AG04449 (cell line): ENCODE measurements around the gene SIRT6.
"Not testable (repeated sequence)": the region's sequence is repeated elsewhere in the genome, so short reads cannot be mapped to it uniquely, and the experiment has no call there.

ENCODE experiments used
- CTCF ChIA-PET: fragments of 350-600 bp; formaldehyde crosslinking; extraction: SDS; loops from one replicate; lab custom pipeline; 2021; ENCODE audit warnings: antibody characterized with exemption; lab: Yijun Ruan, JAX
- POLR2A ChIA-PET: fragments of 400-600, 350-600 bp; formaldehyde crosslinking; extraction: SDS; loops from one replicate; lab custom pipeline; 2020; ENCODE audit warnings: antibody characterized with exemption, inconsistent platforms; lab: Yijun Ruan, JAX
- DNase-seq: peaks from one replicate; pipeline ENCODE4 v3.0.0-alpha.2; 2010; ENCODE audit warnings: low read depth, low spot score
- H3K4me3 ChIP-seq: 2 replicates; pipeline ENCODE4 v1.5.1; 2011; ENCODE audit warnings: low read depth, mild to moderate bottlenecking, control low read depth, low read length
- TF ChIP-seq, protein P1 (sequence below): IDR thresholded peaks from one replicate; pipeline ENCODE4 v1.5.1; 2011; ENCODE audit warnings: mild to moderate bottlenecking, moderate library complexity, low read length, control low read depth, inconsistent platforms; ENCODE audit not compliant: insufficient read depth; ENCODE audit errors: missing control alignments

Gene SIRT6

GRCh38 chr19:4197228-4197624 is 14.9 kb upstream of the SIRT6 start:
- H3K4me3 ChIP-seq: no peak overlapping the region
- TF ChIP-seq, protein P1, sequence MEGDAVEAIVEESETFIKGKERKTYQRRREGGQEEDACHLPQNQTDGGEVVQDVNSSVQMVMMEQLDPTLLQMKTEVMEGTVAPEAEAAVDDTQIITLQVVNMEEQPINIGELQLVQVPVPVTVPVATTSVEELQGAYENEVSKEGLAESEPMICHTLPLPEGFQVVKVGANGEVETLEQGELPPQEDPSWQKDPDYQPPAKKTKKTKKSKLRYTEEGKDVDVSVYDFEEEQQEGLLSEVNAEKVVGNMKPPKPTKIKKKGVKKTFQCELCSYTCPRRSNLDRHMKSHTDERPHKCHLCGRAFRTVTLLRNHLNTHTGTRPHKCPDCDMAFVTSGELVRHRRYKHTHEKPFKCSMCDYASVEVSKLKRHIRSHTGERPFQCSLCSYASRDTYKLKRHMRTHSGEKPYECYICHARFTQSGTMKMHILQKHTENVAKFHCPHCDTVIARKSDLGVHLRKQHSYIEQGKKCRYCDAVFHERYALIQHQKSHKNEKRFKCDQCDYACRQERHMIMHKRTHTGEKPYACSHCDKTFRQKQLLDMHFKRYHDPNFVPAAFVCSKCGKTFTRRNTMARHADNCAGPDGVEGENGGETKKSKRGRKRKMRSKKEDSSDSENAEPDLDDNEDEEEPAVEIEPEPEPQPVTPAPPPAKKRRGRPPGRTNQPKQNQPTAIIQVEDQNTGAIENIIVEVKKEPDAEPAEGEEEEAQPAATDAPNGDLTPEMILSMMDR: no peak
- CTCF ChIA-PET: interaction anchor here (0.6 to 1.3 kb wide), 2 partner anchors 12 to 93 kb away, joined by 3 to 4 read pairs; no protein-coding TSS in a partner anchor
- DNase-seq: no peak
- POLR2A ChIA-PET: no interaction called here

GRCh38 chr19:4196587-4197148 is 14.3 kb upstream of the SIRT6 start:
- ChIA-PET POLR2A (no interaction called here), CTCF (interaction anchor here (0.6 to 1.3 kb wide), 2 partner anchors 13 to 93 kb away, joined by 3 to 4 read pairs; no protein-coding TSS in a partner anchor)
- TF ChIP-seq, protein P1: no peak
- DNase-seq: no peak
- no peak overlapping the region for H3K4me3 ChIP-seq

GRCh38 chr19:4196009-4196408 is 13.6 kb upstream of the SIRT6 start:
- POLR2A ChIA-PET: no interaction called here
- CTCF ChIA-PET: interaction anchor here (1.3 to 2.7 kb wide), 2 partner anchors 13 to 56 kb away, joined by 4 to 9 read pairs; no protein-coding TSS in a partner anchor

GRCh38 chr19:4194353-4194752 is 12.0 kb upstream of the SIRT6 start:
- CTCF ChIA-PET: interaction anchor here (1.4 to 5.1 kb wide), 4 partner anchors 9 to 54 kb away, joined by 3 to 34 read pairs (median 7); no protein-coding TSS in a partner anchor

More at GRCh38 chr19:4196009-4196408, 13.6 kb upstream of the SIRT6 start:
- DNase-seq: no peak
- TF ChIP-seq, protein P1: no peak
- H3K4me3 ChIP-seq: no peak overlapping the region

DNA sequence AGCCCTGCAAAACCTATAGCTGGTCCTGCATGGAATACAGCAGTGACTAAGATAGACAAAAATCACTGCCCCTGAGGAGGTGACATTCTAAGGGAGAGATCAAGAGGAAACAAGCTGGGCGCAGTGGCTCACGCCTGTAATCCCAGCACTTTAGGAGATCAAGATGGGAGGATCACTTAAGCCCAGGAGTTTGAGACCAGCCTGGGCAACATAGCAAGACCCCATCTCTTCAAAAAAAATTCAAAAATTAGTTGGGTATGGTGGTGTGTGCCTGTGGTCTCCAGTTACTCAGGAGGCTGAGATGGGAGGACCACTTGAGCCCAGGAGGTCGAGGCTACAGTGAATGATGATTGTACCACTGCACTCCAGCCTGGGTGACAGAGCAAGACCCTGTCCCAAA is 10.2 kb upstream of the SIRT6 start:
- CTCF ChIA-PET: interaction anchor here (1.6 to 5.1 kb wide), 3 partner anchors 11 to 16 kb away, joined by 4 to 34 read pairs (median 5); no protein-coding TSS in a partner anchor
- DNase-seq, POLR2A ChIA-PET, H3K4me3 ChIP-seq: not testable (repeated sequence)

More at GRCh38 chr19:4194353-4194752, 12.0 kb upstream of the SIRT6 start:
- H3K4me3 ChIP-seq: no peak overlapping the region
- TF ChIP-seq, protein P1: no peak
- no peak for DNase-seq
- POLR2A ChIA-PET: no interaction called here

DNA sequence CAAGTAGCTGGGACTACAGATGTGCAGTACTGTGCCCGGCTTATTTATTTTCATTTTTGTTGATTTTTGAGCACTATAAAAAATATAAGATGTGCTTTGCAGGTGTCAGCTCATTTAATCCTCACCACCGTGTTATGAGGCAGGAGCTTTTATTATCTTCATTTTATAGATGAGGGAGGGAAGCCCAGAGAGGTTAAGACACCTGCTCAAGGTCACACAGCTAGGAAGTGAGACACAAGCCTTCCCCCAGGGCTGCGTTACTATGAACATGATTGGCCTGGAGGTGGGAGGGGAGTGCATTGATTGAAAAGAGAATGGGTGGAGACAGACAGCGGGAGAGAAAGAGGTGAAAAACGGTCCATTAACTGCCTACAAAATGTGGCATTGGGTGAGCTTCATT is 7.3 kb upstream of the SIRT6 start:
- DNase-seq: no peak
- ChIA-PET CTCF (interaction anchor here (0.7 to 5.0 kb wide), 6 partner anchors 9 to 201 kb away, joined by 3 to 37 read pairs (median 4); no protein-coding TSS in a partner anchor), POLR2A (no interaction called here)
- no peak overlapping the region for H3K4me3 ChIP-seq
- TF ChIP-seq, protein P1: no peak
